Astrocyte (in vitro differentiated cells and primary cell): ENCODE data around the gene USP48. TPM values are rescaled to one million over a fixed set of nuclear protein-coding genes. Genes with fewer than 3 reads are reported as not detected.

Experiments used
- DNase-seq: peaks from one replicate; pipeline ENCODE4 v3.0.0-alpha.2; 2010; ENCODE audit warnings: low read depth
- FAIRE-seq: peaks from 2 replicates; lab custom pipeline; 2011; peaks lifted over from hg19 to GRCh38; lab: Jason Lieb, UNC
- H2AFZ ChIP-seq: 2 replicates; pipeline ENCODE4 v1.6.0; 2012; ENCODE audit warnings: low read depth, low read length, inconsistent platforms
- H3K27ac ChIP-seq: 2 replicates; pipeline ENCODE4 v1.5.1; 2011; ENCODE audit warnings: low read depth, low read length, inconsistent platforms
- H3K27me3 ChIP-seq: 2 replicates; pipeline ENCODE4 v1.6.0; 2011; ENCODE audit warnings: low read length, inconsistent platforms; ENCODE audit not compliant: insufficient read depth
- H3K36me3 ChIP-seq: 2 replicates; pipeline ENCODE4 v1.5.1; 2011; ENCODE audit warnings: low read length, inconsistent platforms; ENCODE audit not compliant: insufficient read depth
- H3K4me1 ChIP-seq: 2 replicates; pipeline ENCODE4 v1.5.1; 2011; ENCODE audit warnings: low read length, inconsistent platforms; ENCODE audit not compliant: insufficient read depth
- H3K4me2 ChIP-seq: 2 replicates; pipeline ENCODE4 v1.6.0; 2012; ENCODE audit warnings: low read length, inconsistent platforms
- H3K4me3 ChIP-seq: 2 replicates; pipeline ENCODE4 v1.5.1; 2011; ENCODE audit warnings: low read depth, mild to moderate bottlenecking, low read length, inconsistent platforms; ENCODE audit not compliant: insufficient read depth
- H3K79me2 ChIP-seq: 2 replicates; pipeline ENCODE4 v1.6.0; 2012; ENCODE audit warnings: mild to moderate bottlenecking, low read length, inconsistent platforms; ENCODE audit not compliant: insufficient read depth
- H3K9ac ChIP-seq: 2 replicates; pipeline ENCODE4 v1.6.0; 2012; ENCODE audit warnings: mild to moderate bottlenecking, low read length, inconsistent platforms
- H3K9me3 ChIP-seq: 2 replicates; pipeline ENCODE4 v1.5.1; 2012; ENCODE audit warnings: low read depth, mild to moderate bottlenecking, low read length, inconsistent platforms; ENCODE audit not compliant: insufficient read depth
- H4K20me1 ChIP-seq: 2 replicates; pipeline ENCODE4 v1.6.0; 2012; ENCODE audit warnings: low read length, inconsistent platforms; ENCODE audit not compliant: insufficient read depth
- H3K27ac Mint-ChIP-seq: one replicate; pipeline ENCODE4 v1.8.0; 2021; ENCODE audit warnings: mild to moderate bottlenecking, mixed read lengths; ENCODE audit not compliant: unreplicated experiment
- H3K27me3 Mint-ChIP-seq: one replicate; pipeline ENCODE4 v1.8.0; 2021; ENCODE audit warnings: low read depth, mixed read lengths; ENCODE audit not compliant: unreplicated experiment
- H3K36me3 Mint-ChIP-seq: one replicate; pipeline ENCODE4 v1.8.0; 2021; ENCODE audit warnings: low read depth, mixed read lengths; ENCODE audit not compliant: unreplicated experiment
- H3K4me1 Mint-ChIP-seq: one replicate; pipeline ENCODE4 v1.8.0; 2021; ENCODE audit warnings: low read depth, mixed read lengths; ENCODE audit not compliant: unreplicated experiment
- H3K4me3 Mint-ChIP-seq: one replicate; pipeline ENCODE4 v1.8.0; 2021; ENCODE audit warnings: mild to moderate bottlenecking, moderate library complexity, mixed read lengths; ENCODE audit not compliant: unreplicated experiment
- H3K9me3 Mint-ChIP-seq: one replicate; pipeline ENCODE4 v1.8.0; 2021; ENCODE audit warnings: mild to moderate bottlenecking, mixed read lengths; ENCODE audit not compliant: unreplicated experiment
- EZH2 ChIP-seq: IDR thresholded peaks from 2 replicates; pipeline ENCODE4 v1.6.1; 2012; ENCODE audit warnings: mild to moderate bottlenecking, low read length, inconsistent platforms; ENCODE audit not compliant: insufficient read depth
- total RNA-seq: library from RNA; stranded (reverse); gene quantifications from 2 replicates; pipeline ENCODE4 v1.2.1, GENCODE V29; 2021
- TF ChIP-seq, protein P1 (sequence below): IDR thresholded peaks from 2 replicates; pipeline ENCODE4 v1.5.1; 2011; ENCODE audit warnings: low read depth, mild to moderate bottlenecking, inconsistent platforms, low read length, moderate library complexity; ENCODE audit not compliant: insufficient read depth

Gene USP48
- total RNA-seq, 1 donor from 2014 or later, result 85.7 TPM

DNA sequence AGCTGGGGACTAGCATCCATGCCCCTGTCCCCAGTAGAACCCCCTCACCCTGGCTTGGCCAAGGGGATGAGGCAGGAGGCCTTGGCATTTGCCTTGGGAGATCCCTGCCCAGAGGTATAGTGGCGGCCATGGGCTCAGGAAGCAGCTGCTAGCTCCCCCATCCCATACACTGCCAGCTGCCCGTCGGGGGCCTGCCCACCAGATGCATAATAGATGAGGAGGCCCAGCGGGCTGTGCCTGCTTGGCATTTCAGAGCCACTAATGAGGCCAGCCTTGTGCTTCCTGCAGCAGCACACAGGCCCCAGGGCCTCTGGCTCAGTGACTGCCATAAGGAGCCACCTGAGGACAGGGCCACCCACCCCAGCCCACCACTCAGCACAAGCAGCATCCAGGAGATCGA, 137.4 kb downstream of the USP48 start:
- H3K27ac ChIP-seq, result no peak overlapping the region
- no peak overlapping the region for H3K4me3 Mint-ChIP-seq

DNA sequence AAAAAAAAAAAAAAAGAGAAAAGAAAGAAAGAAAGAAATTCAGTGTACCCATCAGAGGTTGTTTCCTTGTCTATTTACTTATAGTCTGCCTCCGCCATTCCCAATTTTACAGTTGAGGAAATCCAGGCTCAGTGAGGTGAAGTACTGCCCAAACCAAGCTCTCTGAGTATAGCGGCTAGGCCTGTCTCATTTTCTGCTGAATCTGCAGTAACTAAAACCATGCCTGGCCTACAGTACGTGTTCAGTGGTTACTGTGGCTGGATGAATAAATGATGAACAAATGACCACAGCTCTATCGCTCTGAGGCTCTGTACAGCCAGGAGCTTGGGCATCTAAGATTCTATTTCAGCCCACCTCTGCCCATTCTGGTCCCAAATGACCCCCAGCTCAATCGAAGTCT, 138.0 kb downstream of the USP48 start:
- Histone ChIP-seq H3K4me3 (no peak overlapping the region), H3K4me2 (no peak overlapping the region), H3K4me1 (no peaks in the 10 kb centered on the region), H3K9ac (no peak overlapping the region), H3K27ac (no peak overlapping the region), H4K20me1 (no peaks in the 10 kb centered on the region), H3K79me2 (no peaks in the 10 kb centered on the region), H2AFZ (no peak overlapping the region), H3K36me3 (no peaks in the 10 kb centered on the region), H3K27me3 (peaks cover 8% of the 10 kb centered on the region), H3K9me3 (no peaks in the 10 kb centered on the region)
- DNase-seq (no peak), FAIRE-seq (no peak)
- H3K9me3 Mint-ChIP-seq, result peaks cover 2% of the 10 kb centered on the region
- H3K36me3 Mint-ChIP-seq, result no peaks in the 10 kb centered on the region
- H3K4me3 Mint-ChIP-seq, result no peak overlapping the region
- peaks cover 12% of the 10 kb centered on the region for H3K4me1 Mint-ChIP-seq
- peaks cover 17% of the 10 kb centered on the region for H3K27me3 Mint-ChIP-seq
- no peak overlapping the region for H3K27ac Mint-ChIP-seq
- no peak for TF ChIP-seq EZH2
- TF ChIP-seq, protein P1, sequence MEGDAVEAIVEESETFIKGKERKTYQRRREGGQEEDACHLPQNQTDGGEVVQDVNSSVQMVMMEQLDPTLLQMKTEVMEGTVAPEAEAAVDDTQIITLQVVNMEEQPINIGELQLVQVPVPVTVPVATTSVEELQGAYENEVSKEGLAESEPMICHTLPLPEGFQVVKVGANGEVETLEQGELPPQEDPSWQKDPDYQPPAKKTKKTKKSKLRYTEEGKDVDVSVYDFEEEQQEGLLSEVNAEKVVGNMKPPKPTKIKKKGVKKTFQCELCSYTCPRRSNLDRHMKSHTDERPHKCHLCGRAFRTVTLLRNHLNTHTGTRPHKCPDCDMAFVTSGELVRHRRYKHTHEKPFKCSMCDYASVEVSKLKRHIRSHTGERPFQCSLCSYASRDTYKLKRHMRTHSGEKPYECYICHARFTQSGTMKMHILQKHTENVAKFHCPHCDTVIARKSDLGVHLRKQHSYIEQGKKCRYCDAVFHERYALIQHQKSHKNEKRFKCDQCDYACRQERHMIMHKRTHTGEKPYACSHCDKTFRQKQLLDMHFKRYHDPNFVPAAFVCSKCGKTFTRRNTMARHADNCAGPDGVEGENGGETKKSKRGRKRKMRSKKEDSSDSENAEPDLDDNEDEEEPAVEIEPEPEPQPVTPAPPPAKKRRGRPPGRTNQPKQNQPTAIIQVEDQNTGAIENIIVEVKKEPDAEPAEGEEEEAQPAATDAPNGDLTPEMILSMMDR, result no peak

More for the DNA sequence above, 137.4 kb downstream of the USP48 start:
- Histone ChIP-seq H3K4me2 (no peak overlapping the region), H3K4me1 (no peaks in the 10 kb centered on the region), H3K79me2 (no peaks in the 10 kb centered on the region), H3K27me3 (peaks cover 10% of the 10 kb centered on the region), H4K20me1 (no peaks in the 10 kb centered on the region), H3K9ac (no peak overlapping the region), H3K4me3 (no peak overlapping the region), H3K36me3 (no peaks in the 10 kb centered on the region), H2AFZ (no peak overlapping the region), H3K9me3 (no peaks in the 10 kb centered on the region)
- Mint-ChIP-seq H3K4me1 (peaks cover 7% of the 10 kb centered on the region), H3K36me3 (no peaks in the 10 kb centered on the region), H3K9me3 (peaks cover 2% of the 10 kb centered on the region), H3K27me3 (peaks cover 22% of the 10 kb centered on the region), H3K27ac (no peak overlapping the region)
- FAIRE-seq (no peak), DNase-seq (no peak)
- no peak for TF ChIP-seq EZH2
- TF ChIP-seq, protein P1, result no peak

DNA sequence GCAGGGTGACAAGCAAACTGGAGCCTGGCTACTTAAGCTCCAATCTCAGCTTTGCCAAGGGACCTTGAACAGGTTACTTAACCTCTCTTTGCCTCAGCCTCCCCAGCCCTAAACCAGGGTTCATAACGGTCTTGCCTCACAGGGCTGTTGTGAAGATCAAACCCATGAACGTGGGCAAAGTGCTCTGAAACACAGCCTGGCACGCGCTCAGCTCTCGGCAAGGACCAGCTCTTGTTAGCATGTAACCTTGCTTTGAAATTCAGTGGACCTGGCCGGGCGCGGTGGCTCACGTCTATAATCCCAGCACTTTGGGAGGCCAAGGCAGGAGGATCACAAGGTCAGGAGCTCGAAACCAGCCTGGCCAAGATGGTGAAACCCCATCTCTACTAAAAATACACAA, 138.6 kb downstream of the USP48 start:
- Histone ChIP-seq H3K9me3 (no peaks in the 10 kb centered on the region), H4K20me1 (no peaks in the 10 kb centered on the region), H3K4me1 (peaks cover 4% of the 10 kb centered on the region), H3K9ac (no peak overlapping the region), H2AFZ (no peak overlapping the region), H3K4me3 (no peak overlapping the region), H3K36me3 (no peaks in the 10 kb centered on the region), H3K27me3 (peaks cover 6% of the 10 kb centered on the region), H3K4me2 (no peak overlapping the region), H3K79me2 (no peaks in the 10 kb centered on the region), H3K27ac (no peak overlapping the region)
- Mint-ChIP-seq H3K27ac (no peak overlapping the region), H3K9me3 (peaks cover 2% of the 10 kb centered on the region), H3K4me1 (peaks cover 17% of the 10 kb centered on the region), H3K36me3 (no peaks in the 10 kb centered on the region), H3K4me3 (no peak overlapping the region), H3K27me3 (peaks cover 13% of the 10 kb centered on the region)
- no peak for DNase-seq
- TF ChIP-seq, protein P1, result no peak
- TF ChIP-seq EZH2, result no peak
- no peak for FAIRE-seq
